ENCODE data around the gene NECAB2. TPM values are rescaled to one million over a fixed set of nuclear protein-coding genes. Genes with fewer than 3 reads are reported as not detected.

The NECAB2 gene
- total and polyA plus RNA-seq, 2 experiments from 2014 or later = 1.6 to 5.1 TPM

DNA sequence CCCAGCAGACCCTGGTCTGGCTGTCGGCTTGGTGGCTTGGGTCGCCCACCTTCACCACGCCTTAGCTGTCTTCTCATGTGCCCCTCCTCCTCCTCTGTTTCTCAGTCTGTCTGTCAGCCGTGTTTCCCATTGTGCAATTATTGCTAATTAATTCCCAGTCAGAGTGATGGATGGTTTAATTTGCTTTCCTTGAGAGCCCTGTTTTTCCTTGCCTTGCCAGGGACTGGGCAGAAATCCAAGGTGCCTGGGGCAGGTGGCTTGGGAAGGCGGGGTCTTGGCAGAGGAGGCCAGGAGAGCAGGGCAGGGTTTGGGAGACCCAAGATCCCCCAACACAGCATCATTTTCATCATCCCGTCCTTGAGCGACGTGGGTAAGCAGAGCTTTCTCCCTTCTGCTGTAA lies 21.3 kb downstream of the NECAB2 start (continued):
- TF ChIP-seq, protein P1, sequence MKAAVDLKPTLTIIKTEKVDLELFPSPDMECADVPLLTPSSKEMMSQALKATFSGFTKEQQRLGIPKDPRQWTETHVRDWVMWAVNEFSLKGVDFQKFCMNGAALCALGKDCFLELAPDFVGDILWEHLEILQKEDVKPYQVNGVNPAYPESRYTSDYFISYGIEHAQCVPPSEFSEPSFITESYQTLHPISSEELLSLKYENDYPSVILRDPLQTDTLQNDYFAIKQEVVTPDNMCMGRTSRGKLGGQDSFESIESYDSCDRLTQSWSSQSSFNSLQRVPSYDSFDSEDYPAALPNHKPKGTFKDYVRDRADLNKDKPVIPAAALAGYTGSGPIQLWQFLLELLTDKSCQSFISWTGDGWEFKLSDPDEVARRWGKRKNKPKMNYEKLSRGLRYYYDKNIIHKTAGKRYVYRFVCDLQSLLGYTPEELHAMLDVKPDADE (IDR thresholded peaks at IDR 0.05) = no peak
- TF ChIP-seq, protein P2, sequence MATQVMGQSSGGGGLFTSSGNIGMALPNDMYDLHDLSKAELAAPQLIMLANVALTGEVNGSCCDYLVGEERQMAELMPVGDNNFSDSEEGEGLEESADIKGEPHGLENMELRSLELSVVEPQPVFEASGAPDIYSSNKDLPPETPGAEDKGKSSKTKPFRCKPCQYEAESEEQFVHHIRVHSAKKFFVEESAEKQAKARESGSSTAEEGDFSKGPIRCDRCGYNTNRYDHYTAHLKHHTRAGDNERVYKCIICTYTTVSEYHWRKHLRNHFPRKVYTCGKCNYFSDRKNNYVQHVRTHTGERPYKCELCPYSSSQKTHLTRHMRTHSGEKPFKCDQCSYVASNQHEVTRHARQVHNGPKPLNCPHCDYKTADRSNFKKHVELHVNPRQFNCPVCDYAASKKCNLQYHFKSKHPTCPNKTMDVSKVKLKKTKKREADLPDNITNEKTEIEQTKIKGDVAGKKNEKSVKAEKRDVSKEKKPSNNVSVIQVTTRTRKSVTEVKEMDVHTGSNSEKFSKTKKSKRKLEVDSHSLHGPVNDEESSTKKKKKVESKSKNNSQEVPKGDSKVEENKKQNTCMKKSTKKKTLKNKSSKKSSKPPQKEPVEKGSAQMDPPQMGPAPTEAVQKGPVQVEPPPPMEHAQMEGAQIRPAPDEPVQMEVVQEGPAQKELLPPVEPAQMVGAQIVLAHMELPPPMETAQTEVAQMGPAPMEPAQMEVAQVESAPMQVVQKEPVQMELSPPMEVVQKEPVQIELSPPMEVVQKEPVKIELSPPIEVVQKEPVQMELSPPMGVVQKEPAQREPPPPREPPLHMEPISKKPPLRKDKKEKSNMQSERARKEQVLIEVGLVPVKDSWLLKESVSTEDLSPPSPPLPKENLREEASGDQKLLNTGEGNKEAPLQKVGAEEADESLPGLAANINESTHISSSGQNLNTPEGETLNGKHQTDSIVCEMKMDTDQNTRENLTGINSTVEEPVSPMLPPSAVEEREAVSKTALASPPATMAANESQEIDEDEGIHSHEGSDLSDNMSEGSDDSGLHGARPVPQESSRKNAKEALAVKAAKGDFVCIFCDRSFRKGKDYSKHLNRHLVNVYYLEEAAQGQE (IDR thresholded peaks at IDR 0.05; ENCODE audit: unreplicated experiment) = no peak
- TF ChIP-seq JUNB (IDR thresholded peaks at IDR 0.05; ENCODE audit: unreplicated experiment) = no peak
- TF ChIP-seq CREB1 (CRISPR knock-in tag; IDR thresholded peaks at IDR 0.05; ENCODE audit: low read depth) = no peak

DNA sequence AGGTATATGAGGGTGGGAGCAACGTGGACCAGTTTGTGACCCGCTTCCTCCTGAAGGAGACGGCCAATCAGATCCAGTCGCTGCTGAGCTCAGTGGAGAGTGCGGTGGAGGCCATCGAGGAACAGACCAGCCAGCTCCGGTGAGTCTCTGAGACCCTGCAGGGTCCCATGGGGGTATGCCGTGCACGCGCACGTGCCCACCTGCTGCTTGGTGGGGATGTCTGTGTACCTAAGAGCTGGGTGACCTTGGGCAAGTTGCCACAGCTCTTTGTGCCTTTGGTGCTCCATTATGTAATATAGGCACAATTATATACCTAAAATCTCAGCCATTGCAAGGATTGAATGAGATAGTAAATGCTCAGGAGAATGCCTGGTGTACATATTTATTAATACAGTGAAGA lies 22.4 kb downstream of the NECAB2 start:
- H3K27me3 Mint-ChIP-seq (ENCODE audit: insufficient read depth, low read depth, poor library complexity) = peaks cover 13% of the 10 kb centered on the region
- no peaks in the 10 kb centered on the region for H3K79me2 ChIP-seq (replicated peaks; ENCODE audit: insufficient read depth)
- H3F3A ChIP-seq (replicated peaks; ENCODE audit: low read depth) = no peaks in the 10 kb centered on the region
- H3K9me2 ChIP-seq (ENCODE audit: insufficient read depth) = no peaks in the 10 kb centered on the region
- H3K4me3 ChIP-seq = no peak overlapping the region
- no peak overlapping the region for H3K4me3 Mint-ChIP-seq
- no peak overlapping the region for H3K27ac Mint-ChIP-seq
- H3K4me2 ChIP-seq = no peak overlapping the region
- H3K4me1 Mint-ChIP-seq = peaks cover 16% of the 10 kb centered on the region
- no peaks in the 10 kb centered on the region; the same call in 2 of the 3 replicates for H3K9me3 Mint-ChIP-seq
- DNase-seq (ENCODE audit: low spot score) (no peak), ATAC-seq (no peak)
- no peak overlapping the region for H2AFZ ChIP-seq
- H3K27me3 ChIP-seq (ENCODE audit: insufficient read depth) = no peaks in the 10 kb centered on the region
- H3K27ac ChIP-seq (ENCODE audit: low read depth) = no peak overlapping the region
- no peaks in the 10 kb centered on the region for H3K36me3 Mint-ChIP-seq (ENCODE audit: low read depth)
- no peaks in the 10 kb centered on the region for H3K36me3 ChIP-seq (ENCODE audit: insufficient read depth)
- H4K20me1 ChIP-seq (replicated peaks; ENCODE audit: insufficient read depth) = no peaks in the 10 kb centered on the region
- H3K4me1 ChIP-seq (ENCODE audit: insufficient read depth) = peaks cover 2% of the 10 kb centered on the region; the same call in 1 of the 2 replicates
- no peak for TF ChIP-seq CREB1 (CRISPR knock-in tag; IDR thresholded peaks at IDR 0.05; ENCODE audit: low read depth)
- TF ChIP-seq NANOG (IDR thresholded peaks at IDR 0.05; ENCODE audit: borderline replicate concordance) = no peak
- TF ChIP-seq STAT1 (IDR thresholded peaks at IDR 0.05; ENCODE audit: unreplicated experiment) = no peak
- TF ChIP-seq POLR2AphosphoS5 (IDR thresholded peaks at IDR 0.05; ENCODE audit: low read depth) = no peak
- TF ChIP-seq ZNF114 (CRISPR knock-in tag; IDR thresholded peaks at IDR 0.05) = no peak
- no peak for TF ChIP-seq ZNF331 (CRISPR knock-in tag; IDR thresholded peaks at IDR 0.05; ENCODE audit: low read depth)
- no peak for TF ChIP-seq EZH2 (IDR thresholded peaks at IDR 0.05; ENCODE audit: low read depth, unreplicated experiment)
- TF ChIP-seq, protein P3, sequence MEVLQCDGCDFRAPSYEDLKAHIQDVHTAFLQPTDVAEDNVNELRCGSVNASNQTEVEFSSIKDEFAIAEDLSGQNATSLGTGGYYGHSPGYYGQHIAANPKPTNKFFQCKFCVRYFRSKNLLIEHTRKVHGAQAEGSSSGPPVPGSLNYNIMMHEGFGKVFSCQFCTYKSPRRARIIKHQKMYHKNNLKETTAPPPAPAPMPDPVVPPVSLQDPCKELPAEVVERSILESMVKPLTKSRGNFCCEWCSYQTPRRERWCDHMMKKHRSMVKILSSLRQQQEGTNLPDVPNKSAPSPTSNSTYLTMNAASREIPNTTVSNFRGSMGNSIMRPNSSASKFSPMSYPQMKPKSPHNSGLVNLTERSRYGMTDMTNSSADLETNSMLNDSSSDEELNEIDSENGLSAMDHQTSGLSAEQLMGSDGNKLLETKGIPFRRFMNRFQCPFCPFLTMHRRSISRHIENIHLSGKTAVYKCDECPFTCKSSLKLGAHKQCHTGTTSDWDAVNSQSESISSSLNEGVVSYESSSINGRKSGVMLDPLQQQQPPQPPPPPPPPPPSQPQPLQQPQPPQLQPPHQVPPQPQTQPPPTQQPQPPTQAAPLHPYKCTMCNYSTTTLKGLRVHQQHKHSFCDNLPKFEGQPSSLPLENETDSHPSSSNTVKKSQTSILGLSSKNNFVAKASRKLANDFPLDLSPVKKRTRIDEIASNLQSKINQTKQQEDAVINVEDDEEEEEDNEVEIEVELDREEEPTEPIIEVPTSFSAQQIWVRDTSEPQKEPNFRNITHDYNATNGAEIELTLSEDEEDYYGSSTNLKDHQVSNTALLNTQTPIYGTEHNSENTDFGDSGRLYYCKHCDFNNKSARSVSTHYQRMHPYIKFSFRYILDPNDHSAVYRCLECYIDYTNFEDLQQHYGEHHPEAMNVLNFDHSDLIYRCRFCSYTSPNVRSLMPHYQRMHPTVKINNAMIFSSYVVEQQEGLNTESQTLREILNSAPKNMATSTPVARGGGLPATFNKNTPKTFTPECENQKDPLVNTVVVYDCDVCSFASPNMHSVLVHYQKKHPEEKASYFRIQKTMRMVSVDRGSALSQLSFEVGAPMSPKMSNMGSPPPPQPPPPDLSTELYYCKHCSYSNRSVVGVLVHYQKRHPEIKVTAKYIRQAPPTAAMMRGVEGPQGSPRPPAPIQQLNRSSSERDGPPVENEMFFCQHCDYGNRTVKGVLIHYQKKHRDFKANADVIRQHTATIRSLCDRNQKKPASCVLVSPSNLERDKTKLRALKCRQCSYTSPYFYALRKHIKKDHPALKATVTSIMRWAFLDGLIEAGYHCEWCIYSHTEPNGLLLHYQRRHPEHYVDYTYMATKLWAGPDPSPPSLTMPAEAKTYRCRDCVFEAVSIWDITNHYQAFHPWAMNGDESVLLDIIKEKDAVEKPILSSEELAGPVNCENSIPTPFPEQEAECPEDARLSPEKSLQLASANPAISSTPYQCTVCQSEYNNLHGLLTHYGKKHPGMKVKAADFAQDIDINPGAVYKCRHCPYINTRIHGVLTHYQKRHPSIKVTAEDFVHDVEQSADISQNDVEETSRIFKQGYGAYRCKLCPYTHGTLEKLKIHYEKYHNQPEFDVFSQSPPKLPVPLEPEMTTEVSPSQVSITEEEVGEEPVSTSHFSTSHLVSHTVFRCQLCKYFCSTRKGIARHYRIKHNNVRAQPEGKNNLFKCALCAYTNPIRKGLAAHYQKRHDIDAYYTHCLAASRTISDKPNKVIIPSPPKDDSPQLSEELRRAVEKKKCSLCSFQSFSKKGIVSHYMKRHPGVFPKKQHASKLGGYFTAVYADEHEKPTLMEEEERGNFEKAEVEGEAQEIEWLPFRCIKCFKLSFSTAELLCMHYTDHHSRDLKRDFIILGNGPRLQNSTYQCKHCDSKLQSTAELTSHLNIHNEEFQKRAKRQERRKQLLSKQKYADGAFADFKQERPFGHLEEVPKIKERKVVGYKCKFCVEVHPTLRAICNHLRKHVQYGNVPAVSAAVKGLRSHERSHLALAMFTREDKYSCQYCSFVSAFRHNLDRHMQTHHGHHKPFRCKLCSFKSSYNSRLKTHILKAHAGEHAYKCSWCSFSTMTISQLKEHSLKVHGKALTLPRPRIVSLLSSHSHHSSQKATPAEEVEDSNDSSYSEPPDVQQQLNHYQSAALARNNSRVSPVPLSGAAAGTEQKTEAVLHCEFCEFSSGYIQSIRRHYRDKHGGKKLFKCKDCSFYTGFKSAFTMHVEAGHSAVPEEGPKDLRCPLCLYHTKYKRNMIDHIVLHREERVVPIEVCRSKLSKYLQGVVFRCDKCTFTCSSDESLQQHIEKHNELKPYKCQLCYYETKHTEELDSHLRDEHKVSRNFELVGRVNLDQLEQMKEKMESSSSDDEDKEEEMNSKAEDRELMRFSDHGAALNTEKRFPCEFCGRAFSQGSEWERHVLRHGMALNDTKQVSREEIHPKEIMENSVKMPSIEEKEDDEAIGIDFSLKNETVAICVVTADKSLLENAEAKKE (CRISPR knock-in tag; IDR thresholded peaks at IDR 0.05) = no peak
- TF ChIP-seq JUNB (IDR thresholded peaks at IDR 0.05; ENCODE audit: unreplicated experiment) = no peak
- TF ChIP-seq, protein P4, sequence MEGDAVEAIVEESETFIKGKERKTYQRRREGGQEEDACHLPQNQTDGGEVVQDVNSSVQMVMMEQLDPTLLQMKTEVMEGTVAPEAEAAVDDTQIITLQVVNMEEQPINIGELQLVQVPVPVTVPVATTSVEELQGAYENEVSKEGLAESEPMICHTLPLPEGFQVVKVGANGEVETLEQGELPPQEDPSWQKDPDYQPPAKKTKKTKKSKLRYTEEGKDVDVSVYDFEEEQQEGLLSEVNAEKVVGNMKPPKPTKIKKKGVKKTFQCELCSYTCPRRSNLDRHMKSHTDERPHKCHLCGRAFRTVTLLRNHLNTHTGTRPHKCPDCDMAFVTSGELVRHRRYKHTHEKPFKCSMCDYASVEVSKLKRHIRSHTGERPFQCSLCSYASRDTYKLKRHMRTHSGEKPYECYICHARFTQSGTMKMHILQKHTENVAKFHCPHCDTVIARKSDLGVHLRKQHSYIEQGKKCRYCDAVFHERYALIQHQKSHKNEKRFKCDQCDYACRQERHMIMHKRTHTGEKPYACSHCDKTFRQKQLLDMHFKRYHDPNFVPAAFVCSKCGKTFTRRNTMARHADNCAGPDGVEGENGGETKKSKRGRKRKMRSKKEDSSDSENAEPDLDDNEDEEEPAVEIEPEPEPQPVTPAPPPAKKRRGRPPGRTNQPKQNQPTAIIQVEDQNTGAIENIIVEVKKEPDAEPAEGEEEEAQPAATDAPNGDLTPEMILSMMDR (conservative IDR thresholded peaks at IDR 0.05; ENCODE audit: low read depth in 2 of 2) = no peak

Measured in GM23338 (cell line).